Measurements from ENCODE around the gene DAZAP1.
"Not testable (repeated sequence)": the region's sequence is repeated elsewhere in the genome, so short reads cannot be mapped to it uniquely, and the experiment has no call there.

Gene DAZAP1

GRCh38 chr19:1410136-1410786 lies 2.9 kb downstream of the DAZAP1 start:
- in situ Hi-C loops (cut with MboI; ENCODE audit: low sequenced_read_pairs): no loop called here

GRCh38 chr19:1410789-1411188 lies 3.4 kb downstream of the DAZAP1 start:
- in situ Hi-C loops (cut with MboI; ENCODE audit: low sequenced_read_pairs): no loop called here

GRCh38 chr19:1411255-1412191 lies 4.1 kb downstream of the DAZAP1 start:
- in situ Hi-C loops (cut with MboI; ENCODE audit: low sequenced_read_pairs): no loop called here

- in situ Hi-C loops (cut with MboI; ENCODE audit: low sequenced_read_pairs): no loop called here
Observed at GRCh38 chr19:1412323-1412923, 5.0 kb downstream of the DAZAP1 start.

- in situ Hi-C loops (cut with MboI; ENCODE audit: low sequenced_read_pairs): no loop called here
Observed at GRCh38 chr19:1412995-1413800, 5.8 kb downstream of the DAZAP1 start.

DNA sequence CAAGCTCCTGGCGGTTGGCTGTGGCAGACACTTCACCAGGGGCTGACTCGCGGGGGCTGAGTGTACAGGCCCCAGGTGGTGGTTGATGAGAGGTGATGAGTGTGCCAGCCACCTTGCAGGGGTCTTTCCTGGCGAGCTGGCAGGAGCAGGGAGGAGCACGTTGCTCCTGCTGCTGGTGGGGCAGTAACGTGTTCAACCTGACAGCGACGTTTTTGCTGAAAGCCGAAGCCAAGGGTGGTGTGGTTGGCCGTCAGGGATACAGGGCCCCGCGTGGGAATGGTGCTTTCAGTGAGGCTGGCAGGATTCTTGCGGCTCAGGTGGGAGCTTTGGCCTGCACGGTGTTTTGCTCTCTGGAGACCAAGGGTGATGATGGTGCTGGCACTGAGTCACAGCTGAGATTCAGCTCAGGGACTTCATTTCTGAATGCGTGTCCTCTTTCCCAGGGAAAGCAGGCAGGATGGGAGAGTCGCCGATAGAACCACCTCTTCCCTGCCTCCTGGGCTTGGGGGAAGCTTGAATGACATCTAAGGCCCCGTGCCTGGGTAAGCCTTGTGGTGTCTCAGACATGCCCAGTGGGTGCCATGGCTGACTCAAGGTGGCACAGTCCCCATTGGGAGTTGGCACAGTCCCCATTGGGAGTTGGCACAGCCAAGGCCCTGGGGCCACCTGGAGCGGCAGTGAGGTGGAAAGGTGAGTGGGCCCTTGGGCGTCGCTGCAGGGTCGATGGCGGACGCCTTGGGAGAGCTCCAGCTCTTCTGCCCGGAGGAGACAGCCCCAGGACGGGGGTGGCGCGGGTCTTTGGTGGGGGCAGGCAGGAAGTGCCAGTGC lies 8.8 kb downstream of the DAZAP1 start:
- in situ Hi-C loops (cut with MboI; ENCODE audit: low sequenced_read_pairs): no loop called here

DNA sequence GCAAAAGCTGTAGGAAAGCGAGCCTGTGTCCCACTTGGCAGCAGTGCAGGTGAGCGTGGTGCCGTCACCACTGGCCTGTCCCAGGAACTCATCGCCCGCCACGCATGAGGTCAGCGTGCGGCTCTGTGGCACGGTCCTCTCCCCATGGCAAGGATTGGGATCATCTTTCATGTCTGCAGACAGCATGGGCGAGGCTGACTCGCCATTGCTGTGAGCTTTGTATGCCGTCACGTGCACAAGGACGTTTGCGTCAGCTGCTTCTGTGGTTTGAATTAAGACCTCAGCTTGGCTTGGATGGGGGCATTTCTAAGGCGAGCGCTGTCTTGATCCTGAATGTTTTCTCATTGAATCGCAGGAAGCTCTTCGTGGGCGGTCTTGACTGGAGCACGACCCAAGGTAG lies 9.8 kb downstream of the DAZAP1 start:
- in situ Hi-C loops (cut with MboI; ENCODE audit: low sequenced_read_pairs): no loop called here

DNA sequence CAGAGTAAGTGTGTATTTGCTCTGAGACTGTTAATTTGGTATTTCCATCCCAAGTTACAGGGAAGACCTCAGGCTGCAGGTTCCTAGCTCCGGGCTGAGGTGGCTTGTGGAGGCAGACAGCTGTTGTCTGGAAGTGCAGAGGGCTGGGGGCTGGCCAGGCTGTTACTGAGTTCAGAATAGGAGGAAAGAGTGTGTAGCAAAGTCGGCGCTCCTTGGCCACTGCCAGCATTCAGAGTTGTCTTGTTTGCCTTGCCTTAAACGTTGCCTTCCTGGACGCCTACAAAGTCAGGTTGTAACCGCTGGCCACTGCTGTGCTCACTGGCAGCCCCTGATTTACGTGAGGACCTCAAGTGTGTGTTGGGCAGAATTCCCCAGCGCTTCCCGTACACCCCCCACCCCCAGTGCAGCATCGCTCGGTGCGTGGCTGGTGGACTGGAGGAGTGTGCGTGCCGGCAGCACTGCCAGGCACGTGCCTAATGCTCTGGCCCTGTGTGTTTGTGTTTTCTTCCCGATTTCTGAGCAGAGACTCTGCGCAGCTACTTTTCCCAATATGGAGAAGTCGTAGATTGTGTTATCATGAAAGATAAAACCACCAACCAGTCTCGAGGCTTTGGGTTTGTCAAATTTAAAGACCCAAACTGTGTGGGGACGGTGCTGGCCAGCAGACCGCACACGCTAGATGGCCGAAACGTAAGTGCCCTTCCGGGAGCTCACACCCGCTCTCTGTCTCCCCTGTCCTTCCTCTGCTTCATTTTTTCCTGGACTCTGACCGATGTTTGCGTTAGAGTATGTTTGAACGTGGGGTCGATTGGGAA lies 10.5 kb downstream of the DAZAP1 start:
- in situ Hi-C loops (cut with MboI; ENCODE audit: low sequenced_read_pairs): no loop called here

- in situ Hi-C loops (cut with MboI; ENCODE audit: low sequenced_read_pairs): no loop called here
Observed at GRCh38 chr19:1418496-1418775, 11.1 kb downstream of the DAZAP1 start.

- in situ Hi-C loops (cut with MboI; ENCODE audit: low sequenced_read_pairs): no loop called here
Observed at GRCh38 chr19:1418951-1419738, 11.8 kb downstream of the DAZAP1 start.

DNA sequence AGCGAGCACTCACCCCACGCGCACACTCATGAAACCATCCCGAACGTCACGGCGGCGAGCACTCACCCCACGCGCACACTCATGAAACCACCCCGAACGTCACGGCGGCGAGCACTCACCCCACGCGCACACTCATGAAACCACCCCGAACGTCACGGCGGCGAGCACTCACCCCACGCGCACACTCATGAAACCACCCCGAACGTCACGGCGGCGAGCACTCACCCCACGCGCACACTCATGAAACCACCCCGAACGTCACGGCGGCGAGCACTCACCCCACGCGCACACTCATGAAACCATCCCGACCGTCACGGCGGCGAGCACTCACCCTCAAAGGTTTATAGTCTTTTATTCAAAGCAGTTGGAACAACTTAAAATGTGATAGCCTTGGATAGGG lies 12.7 kb downstream of the DAZAP1 start:
- in situ Hi-C loops (cut with MboI; ENCODE audit: low sequenced_read_pairs): not testable (repeated sequence)

- in situ Hi-C loops (cut with MboI; ENCODE audit: low sequenced_read_pairs): no loop called here
Observed at GRCh38 chr19:1420590-1420989, 13.2 kb downstream of the DAZAP1 start.

DNA sequence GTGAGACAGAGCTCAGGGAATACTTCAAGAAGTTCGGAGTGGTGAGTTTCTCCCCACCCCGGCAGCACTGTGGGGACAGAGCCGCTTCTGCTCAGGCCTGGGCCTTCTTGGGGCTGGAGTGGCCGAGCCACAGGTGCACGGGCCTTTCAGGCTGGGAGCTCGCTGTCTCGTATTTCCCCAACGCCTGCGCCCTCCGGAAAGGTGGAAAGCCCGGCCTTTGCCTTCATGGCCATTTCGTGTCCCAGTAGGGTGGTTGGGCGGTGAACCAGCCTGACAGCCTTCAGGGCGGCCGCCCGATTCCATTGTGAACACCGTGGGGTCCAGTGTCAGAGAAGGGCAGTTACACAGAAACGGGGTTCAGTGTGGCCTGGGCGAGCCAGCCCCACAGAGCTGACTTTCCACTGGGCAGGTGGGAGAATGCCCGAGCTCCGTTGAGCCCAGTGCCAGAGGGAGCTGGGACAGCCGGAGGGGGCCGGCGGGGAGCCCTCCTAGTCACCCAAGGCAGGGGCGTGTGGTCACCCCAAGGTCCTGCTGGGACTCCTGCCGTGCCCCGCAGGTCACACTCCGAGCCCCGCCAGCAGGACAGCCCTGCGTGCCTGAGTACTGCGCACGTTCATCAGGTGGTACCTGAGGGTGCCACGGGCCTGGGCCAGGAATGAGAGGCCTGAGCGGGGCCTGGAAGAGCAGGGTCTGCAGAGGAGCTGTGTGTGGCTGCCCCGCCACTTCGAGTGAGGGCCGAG lies 14.0 kb downstream of the DAZAP1 start:
- in situ Hi-C loops (cut with MboI; ENCODE audit: low sequenced_read_pairs): no loop called here

GRCh38 chr19:1421958-1422305 lies 14.5 kb downstream of the DAZAP1 start:
- in situ Hi-C loops (cut with MboI; ENCODE audit: low sequenced_read_pairs): no loop called here

GRCh38 chr19:1422360-1422759 lies 15.0 kb downstream of the DAZAP1 start:
- in situ Hi-C loops (cut with MboI; ENCODE audit: low sequenced_read_pairs): no loop called here

GRCh38 chr19:1422943-1423342 lies 15.6 kb downstream of the DAZAP1 start:
- in situ Hi-C loops (cut with MboI; ENCODE audit: low sequenced_read_pairs): no loop called here

DNA sequence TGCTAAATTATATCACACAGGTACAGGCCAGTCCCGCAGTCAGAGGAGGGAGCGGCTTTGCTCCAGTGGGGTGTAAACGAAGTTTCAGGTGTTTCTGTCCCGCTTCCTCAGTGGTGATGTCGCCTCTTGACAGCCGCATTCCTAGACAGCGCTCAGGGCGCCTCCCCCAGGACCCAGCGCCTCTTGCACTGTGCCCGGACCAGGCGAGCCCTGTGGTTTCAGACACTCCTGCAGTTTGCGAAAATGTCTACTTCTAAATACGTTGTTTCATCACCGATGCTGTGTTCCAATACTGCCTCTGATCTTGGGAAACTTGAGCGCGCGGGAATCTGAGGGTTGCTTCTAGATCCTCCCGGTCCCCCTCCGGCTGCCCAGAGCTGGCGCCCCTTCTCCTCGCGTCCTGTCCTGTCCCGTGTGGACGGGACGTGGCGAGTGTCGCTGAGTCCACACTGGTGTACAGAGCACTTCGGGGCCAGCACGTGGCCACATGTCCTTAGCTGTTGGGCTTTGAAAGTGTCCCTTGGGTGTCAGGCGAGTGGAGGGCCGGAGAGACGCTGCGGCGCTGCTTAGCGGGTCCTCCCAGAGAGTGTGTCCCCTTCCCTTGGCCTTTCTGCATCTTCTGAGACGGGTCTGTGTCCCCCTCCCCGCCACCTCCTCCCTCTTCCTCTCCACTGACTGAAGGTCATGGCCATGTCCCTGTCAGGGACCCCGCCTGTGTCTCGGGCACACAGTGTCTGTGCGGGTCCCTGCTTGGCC lies 16.2 kb downstream of the DAZAP1 start:
- in situ Hi-C loops (cut with MboI; ENCODE audit: low sequenced_read_pairs): no loop called here

Measured in hTERT RPE-1 (cell line).